Ascending aorta (tissue), 2 donors: ENCODE data around the gene PRUNE2. TPM values are rescaled to one million over a fixed set of nuclear protein-coding genes. Genes with fewer than 3 reads are reported as not detected.

ENCODE experiments used
- DNase-seq, 2 donors: peaks; one replicate each; pipeline ENCODE4 v3.0.0-alpha.2; 2019; ENCODE audit warnings: low spot score in 2 of 2
- H3K27ac ChIP-seq, 2 donors: fragments of 200-600 bp; sonication (generic); one replicate each; pipeline ENCODE4 v1.5.1; 2016 to 2017; ENCODE audit warnings: mild to moderate bottlenecking in 1 of 2
- H3K27me3 ChIP-seq: fragments of 200-600 bp; sonication (generic); one replicate; pipeline ENCODE4 v1.5.1; 2017
- H3K36me3 ChIP-seq, 2 donors: fragments of 200-600 bp; sonication (generic); one replicate each; pipeline ENCODE4 v1.5.1; 2016
- H3K4me1 ChIP-seq, 2 donors: fragments of 200-600 bp; sonication (generic); one replicate each; pipeline ENCODE4 v1.5.1; 2016 to 2017; ENCODE audit warnings: mild to moderate bottlenecking in 1 of 2
- H3K4me3 ChIP-seq, 2 donors: fragments of 200-600 bp; sonication (generic); one replicate each; pipeline ENCODE4 v1.5.1; 2016 to 2017; ENCODE audit warnings: mild to moderate bottlenecking in 1 of 2
- H3K9me3 ChIP-seq, 2 donors: fragments of 200-600 bp; sonication (generic); one replicate each; pipeline ENCODE4 v1.5.1; 2016
- CTCF ChIP-seq, 3 experiments: fragments of 200-600 bp in 2 of 3; fragments of 450-650 bp in 1 of 3; sonication (generic) in 2 of 3; IDR thresholded peaks; one replicate each; pipeline ENCODE4 v1.5.1; 2016 to 2019; ENCODE audit warnings: antibody characterized with exemption in 3 of 3, mild to moderate bottlenecking in 1 of 3, moderate library complexity in 1 of 3
- intact Hi-C: fragments of 100-400 bp; cut with DNase I; formaldehyde crosslinking; loops from one replicate; pipeline ENCODE4 v1.15.1; 2023
- total RNA-seq: library from RNA; depleted of rRNA; stranded (reverse); fragments of >200 nt; gene quantifications from one replicate; pipeline ENCODE4 v1.1.0, GENCODE V29; 2016

PRUNE2 gene
- total RNA-seq, 1 donor from 2014 or later, result 200 TPM

DNA sequence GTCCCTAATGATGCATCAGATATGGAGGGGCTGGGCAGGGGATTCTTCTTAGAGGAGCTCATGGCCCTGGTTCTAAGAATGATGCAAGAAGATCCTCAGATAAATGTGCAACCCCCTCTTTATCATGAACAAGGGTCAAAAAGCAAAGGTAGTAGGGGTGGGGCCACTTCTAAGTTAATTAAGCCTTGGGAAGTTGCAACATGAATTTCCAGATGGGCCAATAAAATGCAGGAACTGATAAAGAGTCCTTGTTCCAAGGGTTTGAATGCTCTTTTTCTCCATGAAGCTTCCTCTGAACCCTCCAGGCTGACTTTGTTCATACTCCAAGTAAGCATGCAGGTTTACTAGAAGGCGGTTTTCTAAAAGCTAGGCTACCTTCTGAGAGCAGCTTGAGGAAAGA, 116.1 kb downstream of the PRUNE2 start:
- no peak for TF ChIP-seq CTCF (IDR thresholded peaks at IDR 0.05)
- Histone ChIP-seq H3K27ac (no peak overlapping the region), H3K27me3 (no peaks in the 10 kb centered on the region), H3K36me3 (peaks cover 0 to 4% of the 10 kb centered on the region in 2 donors), H3K9me3 (no peaks in the 10 kb centered on the region), H3K4me1 (peaks cover 0 to 3% of the 10 kb centered on the region in 2 donors), H3K4me3 (no peak overlapping the region)
- intact Hi-C loops, result no loop called here
- no peak for DNase-seq

DNA sequence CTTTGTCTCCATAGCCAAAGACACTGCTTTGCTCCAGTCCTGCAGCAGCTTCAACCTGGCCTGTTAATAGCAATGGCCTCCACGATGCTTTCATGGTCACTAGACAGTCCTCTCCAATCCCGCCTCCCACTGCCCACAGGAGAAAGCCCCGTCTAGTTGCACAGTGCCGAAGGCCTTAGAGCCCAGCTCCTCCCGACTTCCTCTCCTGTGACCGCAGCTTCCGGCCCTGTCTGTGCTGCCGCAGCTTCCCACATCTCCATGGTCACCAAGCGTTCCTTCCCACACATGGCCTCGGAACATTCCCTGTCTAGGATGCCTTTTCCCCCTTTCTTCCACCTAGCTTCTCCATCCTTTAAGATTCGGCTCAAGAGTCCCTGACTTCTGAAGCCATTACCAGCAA, 118.2 kb downstream of the PRUNE2 start:
- Histone ChIP-seq H3K36me3 (peaks cover 0 to 4% of the 10 kb centered on the region in 2 donors), H3K4me1 (peaks cover 0 to 3% of the 10 kb centered on the region in 2 donors), H3K27ac (no peak overlapping the region), H3K4me3 (no peak overlapping the region), H3K9me3 (no peaks in the 10 kb centered on the region), H3K27me3 (no peaks in the 10 kb centered on the region)
- DNase-seq, result no peak
- TF ChIP-seq CTCF (IDR thresholded peaks at IDR 0.05), result no peak
- intact Hi-C loops, result no loop called here

DNA sequence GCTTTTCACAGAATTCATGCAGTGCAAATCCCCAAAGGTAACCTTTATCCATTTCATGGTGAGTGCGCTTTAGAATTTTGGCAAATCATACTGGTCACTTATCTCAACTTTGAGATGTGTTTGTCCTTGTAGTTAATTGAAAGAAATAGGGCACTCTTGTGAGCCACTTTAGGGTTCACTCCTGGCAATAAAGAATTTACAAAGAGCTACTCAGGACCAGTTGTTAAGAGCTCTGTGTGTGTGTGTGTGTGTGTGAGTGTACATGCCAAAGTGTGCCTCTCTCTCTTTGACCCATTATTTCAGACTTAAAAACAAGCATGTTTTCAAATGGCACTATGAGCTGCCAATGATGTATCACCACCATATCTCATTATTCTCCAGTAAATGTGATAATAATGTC, 120.4 kb downstream of the PRUNE2 start:
- no peaks in the 10 kb centered on the region for H3K27me3 ChIP-seq
- no peak overlapping the region for H3K27ac ChIP-seq
- H3K4me3 ChIP-seq, result no peak overlapping the region
- TF ChIP-seq CTCF (IDR thresholded peaks at IDR 0.05), result no peak
- peaks cover 0 to 6% of the 10 kb centered on the region in 2 donors for H3K36me3 ChIP-seq
- H3K9me3 ChIP-seq, result no peaks in the 10 kb centered on the region
- no peak for DNase-seq
- peaks cover 0 to 3% of the 10 kb centered on the region in 2 donors for H3K4me1 ChIP-seq
- intact Hi-C loops, result no loop called here

- Histone ChIP-seq H3K4me3 (no peak overlapping the region), H3K4me1 (peaks cover 0 to 3% of the 10 kb centered on the region in 2 donors), H3K9me3 (no peaks in the 10 kb centered on the region), H3K27me3 (no peaks in the 10 kb centered on the region), H3K27ac (no peak overlapping the region), H3K36me3 (peaks cover 0 to 6% of the 10 kb centered on the region in 2 donors)
- TF ChIP-seq CTCF (IDR thresholded peaks at IDR 0.05), result no peak
- DNase-seq, result no peak
- intact Hi-C loops, result no loop called here
Observed at GRCh38 chr9:76784881-76785280, 121.0 kb downstream of the PRUNE2 start.

GRCh38 chr9:76772686-76773445, 133.0 kb downstream of the PRUNE2 start:
- Histone ChIP-seq H3K27me3 (no peaks in the 10 kb centered on the region), H3K9me3 (no peaks in the 10 kb centered on the region), H3K36me3 (no peaks in the 10 kb centered on the region), H3K27ac (peak overlapping the region in 1 of 2 donors; percentile 50), H3K4me1 (peaks cover 4 to 15% of the 10 kb centered on the region in 2 donors), H3K4me3 (no peak overlapping the region)
- intact Hi-C loops, result no loop called here
- TF ChIP-seq CTCF (IDR thresholded peaks at IDR 0.05), result no peak
- no peak for DNase-seq
